Measurements from ENCODE around the gene NOB1.

DNA sequence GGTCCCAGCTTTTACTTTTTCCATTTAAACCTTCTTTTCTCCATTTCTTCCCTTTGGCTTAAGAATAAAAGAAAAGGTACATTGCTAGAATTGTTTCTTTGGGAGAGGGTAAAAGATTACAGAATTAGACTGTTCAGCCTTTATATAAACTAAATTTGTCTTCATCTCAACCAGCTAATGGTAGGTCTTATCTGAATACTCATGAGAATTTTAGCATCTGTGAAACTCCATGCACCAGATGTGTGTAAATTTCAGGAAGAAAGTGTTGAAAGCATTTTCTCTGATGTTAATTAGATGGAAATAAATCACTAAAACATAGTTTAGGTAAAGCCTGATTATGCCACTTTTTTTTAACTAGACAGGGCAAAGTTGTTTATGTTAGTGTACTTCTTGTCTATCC lies 53.3 kb downstream of the NOB1 start:
- TF ChIP-seq, protein P1, sequence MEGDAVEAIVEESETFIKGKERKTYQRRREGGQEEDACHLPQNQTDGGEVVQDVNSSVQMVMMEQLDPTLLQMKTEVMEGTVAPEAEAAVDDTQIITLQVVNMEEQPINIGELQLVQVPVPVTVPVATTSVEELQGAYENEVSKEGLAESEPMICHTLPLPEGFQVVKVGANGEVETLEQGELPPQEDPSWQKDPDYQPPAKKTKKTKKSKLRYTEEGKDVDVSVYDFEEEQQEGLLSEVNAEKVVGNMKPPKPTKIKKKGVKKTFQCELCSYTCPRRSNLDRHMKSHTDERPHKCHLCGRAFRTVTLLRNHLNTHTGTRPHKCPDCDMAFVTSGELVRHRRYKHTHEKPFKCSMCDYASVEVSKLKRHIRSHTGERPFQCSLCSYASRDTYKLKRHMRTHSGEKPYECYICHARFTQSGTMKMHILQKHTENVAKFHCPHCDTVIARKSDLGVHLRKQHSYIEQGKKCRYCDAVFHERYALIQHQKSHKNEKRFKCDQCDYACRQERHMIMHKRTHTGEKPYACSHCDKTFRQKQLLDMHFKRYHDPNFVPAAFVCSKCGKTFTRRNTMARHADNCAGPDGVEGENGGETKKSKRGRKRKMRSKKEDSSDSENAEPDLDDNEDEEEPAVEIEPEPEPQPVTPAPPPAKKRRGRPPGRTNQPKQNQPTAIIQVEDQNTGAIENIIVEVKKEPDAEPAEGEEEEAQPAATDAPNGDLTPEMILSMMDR (IDR thresholded peaks at IDR 0.05) = no peak
- no peak for TF ChIP-seq POLR2A (IDR thresholded peaks at IDR 0.05; ENCODE audit: low read depth)
- no peak for TF ChIP-seq EP300 (IDR thresholded peaks at IDR 0.05)

Data from esophagus muscularis mucosa (tissue), 4 donors.